Activated CD8-positive, alpha-beta T cell treated with anti-CD3 and anti-CD28 coated beads, Interleukin-2, amount 10 ng/mL, durations not matched to agents 7 days and 5 days (primary cell): ENCODE results near the gene RRAGD. TPM values are rescaled to one million over a fixed set of nuclear protein-coding genes. Genes with fewer than 3 reads are reported as not detected.

Source experiments
- ATAC-seq: fragments of 150-1000 bp; cut with Tn5 transposase; one replicate; pipeline ENCODE4 v1.10.0; 2021; ENCODE audit warnings: moderate library complexity
- CTCF ChIA-PET: fragments of 350-600 bp; sonication (Branson Sonifier 250); formaldehyde crosslinking; loops from one replicate; lab custom pipeline; 2021; ENCODE audit warnings: antibody characterized with exemption; lab: Charles Lee
- POLR2A ChIA-PET: fragments of 350-600 bp; sonication (Branson Sonifier 250); formaldehyde crosslinking; loops from one replicate; lab custom pipeline; 2021; ENCODE audit warnings: antibody characterized with exemption; lab: Charles Lee
- DNase-seq: peaks from one replicate; pipeline ENCODE4 v3.0.0-alpha.2; 2020
- H3K27ac Mint-ChIP-seq: one replicate; pipeline ENCODE4 v1.8.0; 2021; ENCODE audit warnings: mild to moderate bottlenecking, mixed read lengths
- H3K27me3 Mint-ChIP-seq: one replicate; pipeline ENCODE4 v1.8.0; 2021; ENCODE audit warnings: low read depth, mixed read lengths
- H3K36me3 Mint-ChIP-seq: one replicate; pipeline ENCODE4 v1.8.0; 2021; ENCODE audit warnings: low read depth, mixed read lengths
- H3K4me1 Mint-ChIP-seq: one replicate; pipeline ENCODE4 v1.8.0; 2021; ENCODE audit warnings: low read depth, mixed read lengths
- H3K4me3 Mint-ChIP-seq: one replicate; pipeline ENCODE4 v1.8.0; 2021; ENCODE audit warnings: mild to moderate bottlenecking, mixed read lengths
- H3K9me3 Mint-ChIP-seq: one replicate; pipeline ENCODE4 v1.8.0; 2022; ENCODE audit warnings: mixed read lengths; ENCODE audit not compliant: insufficient read depth
- total RNA-seq, 2 experiments: library from RNA; stranded (reverse); gene quantifications; one replicate each; pipeline ENCODE4 v1.2.3, GENCODE V29; 2021

Gene RRAGD
- total RNA-seq, 2 experiments from 2014 or later: 2.5 to 3.7 TPM

DNA sequence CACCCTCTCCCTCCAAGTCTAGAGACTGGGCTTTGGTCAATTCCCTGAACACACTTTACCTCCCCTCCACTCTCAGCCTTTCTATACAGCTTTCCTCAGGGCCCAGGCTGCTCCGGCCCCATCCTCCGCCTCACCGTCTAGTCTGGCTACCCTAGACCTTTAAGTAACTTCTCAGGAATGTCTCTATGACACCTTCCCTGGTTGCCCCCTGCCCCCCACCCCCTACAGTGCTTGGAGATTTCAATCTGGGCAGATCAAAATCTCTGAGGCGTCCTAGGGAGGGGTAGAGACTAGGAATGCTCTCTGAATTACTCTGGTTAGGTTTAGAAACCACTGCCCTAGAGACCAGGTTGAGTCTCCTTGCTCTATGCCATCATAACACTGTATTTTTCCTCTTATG lies 65.6 kb downstream of the RRAGD start:
- Mint-ChIP-seq H3K4me1 (peaks cover 49% of the 10 kb centered on the region), H3K4me3 (no peak overlapping the region), H3K9me3 (no peaks in the 10 kb centered on the region), H3K36me3 (peaks cover 31% of the 10 kb centered on the region), H3K27ac (no peak overlapping the region), H3K27me3 (no peaks in the 10 kb centered on the region)
- DNase-seq: no peak
- CTCF ChIA-PET: interaction anchor here (1.0 to 1.2 kb wide), 2 partner anchors 22 to 26 kb away, joined by 3 read pairs; no protein-coding TSS in a partner anchor
- ATAC-seq: no peak
- POLR2A ChIA-PET: no interaction called here

DNA sequence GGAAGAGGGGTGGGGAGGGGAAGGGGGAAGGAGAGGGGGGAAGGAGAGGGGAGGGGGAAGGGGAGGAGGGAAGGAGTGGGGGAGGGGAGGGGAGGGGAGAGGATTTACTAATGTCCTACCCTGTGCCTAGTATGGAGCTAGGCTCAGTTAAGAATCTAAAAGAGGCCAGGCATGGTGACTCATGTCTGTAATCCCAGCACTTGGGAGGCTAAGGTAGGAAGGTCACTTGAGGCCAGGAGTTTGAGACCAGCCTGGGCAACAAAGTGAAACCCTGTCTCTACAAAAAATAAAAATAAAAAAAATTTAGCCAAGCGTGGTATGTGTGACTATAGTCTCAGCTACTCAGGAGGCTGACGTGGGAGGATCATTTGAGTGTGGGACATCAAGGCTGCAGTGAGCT lies 72.5 kb downstream of the RRAGD start:
- POLR2A ChIA-PET: interaction anchor here (0.7 kb wide), 1 partner anchor 27 kb away, joined by 3 read pairs; no protein-coding TSS in a partner anchor
- CTCF ChIA-PET: interaction anchor here (0.6 to 1.7 kb wide), 2 partner anchors 28 to 32 kb away, joined by 5 read pairs; no protein-coding TSS in a partner anchor
- Mint-ChIP-seq H3K27ac (no peak overlapping the region), H3K36me3 (peaks cover 37% of the 10 kb centered on the region), H3K27me3 (no peaks in the 10 kb centered on the region), H3K4me1 (peaks cover 9% of the 10 kb centered on the region), H3K9me3 (no peaks in the 10 kb centered on the region), H3K4me3 (no peak overlapping the region)
- no peak for DNase-seq
- no peak for ATAC-seq

DNA sequence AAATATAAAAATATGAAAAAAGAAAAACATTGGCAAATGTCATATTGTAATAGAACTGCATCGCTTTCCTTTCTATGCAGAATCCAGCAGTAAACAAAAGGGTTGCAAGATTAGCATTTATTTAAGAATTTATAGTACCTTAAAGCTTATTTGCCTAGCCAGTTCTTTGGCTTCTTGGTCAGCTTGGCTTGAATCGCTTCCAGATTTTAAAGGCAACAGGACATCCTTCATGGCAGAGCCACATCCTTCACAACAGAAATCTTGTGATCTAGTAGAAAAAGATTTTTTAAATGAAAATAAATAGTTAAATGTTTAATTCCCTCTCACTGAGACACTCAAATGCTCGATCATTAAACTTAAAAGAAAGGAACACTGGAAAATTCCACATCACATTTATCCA lies 76.9 kb downstream of the RRAGD start:
- no peaks in the 10 kb centered on the region for H3K9me3 Mint-ChIP-seq
- CTCF ChIA-PET: interaction anchor here (1.0 kb wide), 1 partner anchor 37 kb away, joined by 3 read pairs; no protein-coding TSS in a partner anchor
- H3K4me1 Mint-ChIP-seq: peaks cover 3% of the 10 kb centered on the region
- no peaks in the 10 kb centered on the region for H3K27me3 Mint-ChIP-seq
- no peak for DNase-seq
- no peak for ATAC-seq
- no peak overlapping the region for H3K27ac Mint-ChIP-seq
- POLR2A ChIA-PET: no interaction called here
- H3K36me3 Mint-ChIP-seq: peaks cover 43% of the 10 kb centered on the region
- H3K4me3 Mint-ChIP-seq: no peak overlapping the region

DNA sequence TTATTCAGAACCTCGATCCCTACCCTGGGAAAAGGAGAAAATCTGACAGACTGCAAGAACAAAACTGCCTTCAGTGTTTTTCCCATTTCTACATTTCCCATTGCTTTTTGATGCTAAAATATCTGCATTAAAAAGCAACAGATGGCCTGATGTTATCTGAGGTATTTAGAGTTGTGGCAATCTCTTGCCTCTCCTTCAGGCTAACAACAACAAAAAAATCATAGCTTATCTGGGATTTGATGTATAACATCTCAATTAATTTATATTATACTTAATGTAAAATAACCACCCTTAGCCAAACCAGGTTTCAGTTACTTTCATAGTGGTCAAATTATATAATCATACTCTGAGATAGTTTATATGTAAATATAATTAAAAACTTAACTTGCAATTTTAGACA lies 81.2 kb downstream of the RRAGD start:
- H3K9me3 Mint-ChIP-seq: no peaks in the 10 kb centered on the region
- DNase-seq (no peak), ATAC-seq (no peak)
- peaks cover 41% of the 10 kb centered on the region for H3K36me3 Mint-ChIP-seq
- POLR2A ChIA-PET: no interaction called here
- H3K4me1 Mint-ChIP-seq: no peaks in the 10 kb centered on the region
- H3K27me3 Mint-ChIP-seq: no peaks in the 10 kb centered on the region
- no peak overlapping the region for H3K27ac Mint-ChIP-seq
- CTCF ChIA-PET: interaction anchor here (1.0 kb wide), 1 partner anchor 42 kb away, joined by 3 read pairs; no protein-coding TSS in a partner anchor
- H3K4me3 Mint-ChIP-seq: no peak overlapping the region

DNA sequence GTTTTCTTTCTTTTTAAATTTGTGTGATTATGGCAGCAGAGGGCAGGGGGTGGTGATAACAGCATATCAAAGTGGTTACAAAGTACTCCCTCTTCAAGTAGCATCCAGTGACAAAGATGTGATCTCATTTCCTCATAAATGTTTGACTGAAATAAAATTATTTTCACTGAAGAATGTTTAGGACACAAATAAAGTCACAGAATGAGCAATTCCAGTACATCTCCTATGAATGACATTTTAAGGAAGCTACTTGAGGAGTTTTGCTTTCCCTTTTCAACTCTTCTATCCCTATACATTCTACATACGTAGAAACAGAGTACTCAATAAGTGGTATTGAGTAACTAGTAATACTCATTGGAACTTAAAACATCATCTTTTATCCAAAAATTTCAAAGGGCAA lies 83.1 kb downstream of the RRAGD start:
- DNase-seq (no peak), ATAC-seq (no peak)
- Mint-ChIP-seq H3K4me3 (no peak overlapping the region), H3K36me3 (peaks cover 40% of the 10 kb centered on the region), H3K4me1 (no peaks in the 10 kb centered on the region), H3K27ac (no peak overlapping the region), H3K9me3 (no peaks in the 10 kb centered on the region), H3K27me3 (no peaks in the 10 kb centered on the region)
- ChIA-PET CTCF (no interaction called here), POLR2A (no interaction called here)

DNA sequence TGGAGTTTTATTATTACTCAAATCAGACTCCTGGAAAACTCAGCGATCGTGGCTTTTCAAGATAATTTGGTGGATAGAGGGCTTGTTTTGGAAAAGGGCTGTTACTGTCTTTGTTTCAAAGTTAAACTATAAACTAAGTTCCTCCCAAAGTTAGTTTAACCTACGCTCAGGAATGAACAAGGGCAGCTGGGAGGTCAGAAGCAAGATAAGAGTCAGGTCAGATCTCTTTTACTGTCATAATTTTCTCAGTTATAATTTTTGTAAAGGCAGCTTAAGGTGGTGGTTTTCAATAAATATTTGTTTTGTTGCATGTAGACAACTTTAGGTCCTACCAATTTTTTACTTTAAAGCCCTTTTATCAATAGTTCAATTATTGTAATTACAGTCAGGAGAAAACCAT lies 87.8 kb downstream of the RRAGD start:
- H3K27me3 Mint-ChIP-seq: no peaks in the 10 kb centered on the region
- no peaks in the 10 kb centered on the region for H3K9me3 Mint-ChIP-seq
- H3K36me3 Mint-ChIP-seq: peaks cover 26% of the 10 kb centered on the region
- no peak overlapping the region for H3K27ac Mint-ChIP-seq
- H3K4me1 Mint-ChIP-seq: no peaks in the 10 kb centered on the region
- CTCF ChIA-PET: no interaction called here
- no peak overlapping the region for H3K4me3 Mint-ChIP-seq
- POLR2A ChIA-PET: no interaction called here
- ATAC-seq (no peak), DNase-seq (no peak)

DNA sequence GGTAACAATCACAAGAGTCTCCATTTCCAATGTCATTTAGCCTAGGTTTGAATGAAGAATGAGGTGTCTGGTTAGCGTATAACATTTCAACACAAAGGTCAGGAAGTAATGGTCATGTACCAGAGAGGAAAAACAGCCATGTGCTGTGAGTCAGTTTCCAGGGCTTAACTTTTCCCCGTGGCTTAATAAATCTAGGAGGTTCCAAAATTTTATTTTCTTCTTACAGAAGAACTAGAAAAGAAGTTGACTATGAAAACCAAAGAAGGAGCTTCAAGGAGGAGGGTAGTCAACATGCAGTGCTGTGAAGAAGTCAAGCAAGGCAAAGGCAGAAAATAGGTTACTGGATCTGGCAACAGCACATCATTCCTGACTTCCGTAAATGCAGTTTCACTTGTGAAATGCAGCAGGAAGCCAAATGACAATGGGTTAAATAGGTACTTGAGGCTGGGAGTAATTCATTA lies 88.5 kb downstream of the RRAGD start:
- Mint-ChIP-seq H3K4me1 (no peaks in the 10 kb centered on the region), H3K36me3 (peaks cover 20% of the 10 kb centered on the region), H3K4me3 (no peak overlapping the region), H3K27ac (no peak overlapping the region), H3K27me3 (no peaks in the 10 kb centered on the region), H3K9me3 (no peaks in the 10 kb centered on the region)
- ChIA-PET POLR2A (no interaction called here), CTCF (no interaction called here)
- ATAC-seq (no peak), DNase-seq (no peak)

DNA sequence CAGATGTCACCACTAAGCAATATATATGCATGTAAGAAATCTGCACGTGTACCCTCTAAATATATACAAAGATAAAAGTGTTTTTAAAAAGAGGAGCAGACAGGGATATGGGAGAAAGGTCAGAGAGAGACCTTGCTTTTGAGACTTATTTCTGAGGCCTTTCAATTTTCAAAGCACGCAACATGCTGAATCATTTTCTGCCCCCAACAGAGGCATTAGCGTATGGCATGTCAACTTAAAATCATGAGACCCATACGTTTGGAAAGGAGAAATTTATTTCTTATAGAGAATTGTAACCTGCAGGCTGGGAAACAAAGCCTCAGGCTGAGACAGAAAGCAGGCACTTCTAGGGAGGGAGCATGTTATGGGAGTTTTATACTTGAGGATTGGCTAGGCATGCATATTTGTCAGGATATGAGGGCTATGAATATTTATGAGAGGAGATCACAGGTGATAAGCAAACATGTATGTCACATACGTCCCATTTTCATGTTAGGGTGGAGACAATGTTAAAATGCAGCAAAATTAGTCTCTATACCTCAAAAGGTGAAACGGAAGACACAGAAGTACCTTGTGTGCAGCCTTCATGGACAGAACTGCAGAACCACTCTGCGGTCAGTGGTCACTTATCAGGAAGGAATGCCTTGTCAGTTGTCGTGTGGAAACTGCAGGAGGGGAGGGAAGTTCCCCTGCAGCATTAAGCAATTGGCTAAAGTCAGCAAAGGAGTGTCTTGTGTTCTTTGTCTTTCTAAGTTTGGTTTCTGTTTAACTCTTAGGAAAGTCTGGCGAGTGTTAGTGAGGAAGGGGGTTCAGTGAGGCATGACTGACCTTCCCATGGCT lies 90.7 kb downstream of the RRAGD start:
- no peaks in the 10 kb centered on the region for H3K9me3 Mint-ChIP-seq
- CTCF ChIA-PET: no interaction called here
- ATAC-seq: no peak
- no peaks in the 10 kb centered on the region for H3K27me3 Mint-ChIP-seq
- no peaks in the 10 kb centered on the region for H3K4me1 Mint-ChIP-seq
- no peak for DNase-seq
- no peak overlapping the region for H3K4me3 Mint-ChIP-seq
- POLR2A ChIA-PET: no interaction called here
- no peak overlapping the region for H3K27ac Mint-ChIP-seq
- peaks cover 11% of the 10 kb centered on the region for H3K36me3 Mint-ChIP-seq

DNA sequence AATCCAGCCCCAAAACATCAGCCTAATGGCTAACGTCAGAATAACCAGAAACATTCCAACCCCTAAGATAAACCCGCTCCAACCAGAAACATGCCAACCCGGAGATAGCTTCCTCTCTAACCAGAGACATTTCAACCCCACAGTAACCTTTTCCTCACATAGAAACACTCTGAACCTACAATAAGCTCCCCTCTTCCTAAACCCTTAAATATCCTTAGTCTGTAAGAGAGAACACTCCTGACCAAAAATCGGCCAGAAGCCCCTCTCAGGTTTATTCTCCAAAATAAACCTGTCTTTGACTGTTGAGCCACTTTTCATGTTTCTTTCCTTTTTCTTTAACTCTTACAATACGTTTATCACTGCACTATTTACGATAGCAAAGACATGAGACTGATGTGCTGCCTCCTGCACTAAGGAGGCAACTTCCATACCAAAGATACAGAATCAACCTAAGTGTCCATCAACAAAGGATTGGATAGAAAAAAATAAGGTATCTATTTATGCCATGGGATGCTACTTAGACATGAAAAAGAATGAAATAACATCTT lies 92.0 kb downstream of the RRAGD start:
- ChIA-PET CTCF (interaction anchor here (1.3 kb wide), 1 partner anchor 56 kb away, joined by 3 read pairs; no protein-coding TSS in a partner anchor), POLR2A (no interaction called here)
- H3K9me3 Mint-ChIP-seq: no peaks in the 10 kb centered on the region
- H3K36me3 Mint-ChIP-seq: peaks cover 7% of the 10 kb centered on the region
- H3K4me3 Mint-ChIP-seq: no peak overlapping the region
- ATAC-seq: no peak
- DNase-seq: no peak
- no peaks in the 10 kb centered on the region for H3K4me1 Mint-ChIP-seq
- H3K27me3 Mint-ChIP-seq: no peaks in the 10 kb centered on the region
- H3K27ac Mint-ChIP-seq: no peak overlapping the region

DNA sequence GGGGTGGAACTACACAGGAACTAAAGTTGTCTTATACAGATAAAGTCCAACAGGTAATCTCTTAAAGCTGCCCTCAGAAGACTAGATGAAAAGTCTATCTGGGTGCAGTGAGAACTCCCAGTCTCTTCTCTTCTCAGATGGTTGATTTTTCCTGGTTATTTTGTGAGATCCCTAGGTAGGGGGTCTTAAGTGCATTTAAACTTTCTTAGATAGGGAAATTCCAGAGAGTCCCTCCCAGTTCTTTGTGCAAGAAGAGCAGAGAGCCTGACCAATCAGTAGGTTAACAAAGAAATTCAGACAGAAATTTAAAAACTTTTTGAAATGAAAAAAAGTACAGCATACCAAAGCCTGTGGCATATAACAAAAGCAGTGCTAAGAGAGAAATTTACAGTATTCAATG lies 95.0 kb downstream of the RRAGD start:
- Mint-ChIP-seq H3K27ac (no peak overlapping the region), H3K27me3 (peaks cover 2% of the 10 kb centered on the region), H3K36me3 (peaks cover 7% of the 10 kb centered on the region), H3K4me3 (no peak overlapping the region), H3K4me1 (no peaks in the 10 kb centered on the region), H3K9me3 (no peaks in the 10 kb centered on the region)
- ChIA-PET CTCF (interaction anchor here (0.6 kb wide), 1 partner anchor 35 kb away, joined by 3 read pairs; no protein-coding TSS in a partner anchor), POLR2A (no interaction called here)
- no peak for ATAC-seq
- no peak for DNase-seq

DNA sequence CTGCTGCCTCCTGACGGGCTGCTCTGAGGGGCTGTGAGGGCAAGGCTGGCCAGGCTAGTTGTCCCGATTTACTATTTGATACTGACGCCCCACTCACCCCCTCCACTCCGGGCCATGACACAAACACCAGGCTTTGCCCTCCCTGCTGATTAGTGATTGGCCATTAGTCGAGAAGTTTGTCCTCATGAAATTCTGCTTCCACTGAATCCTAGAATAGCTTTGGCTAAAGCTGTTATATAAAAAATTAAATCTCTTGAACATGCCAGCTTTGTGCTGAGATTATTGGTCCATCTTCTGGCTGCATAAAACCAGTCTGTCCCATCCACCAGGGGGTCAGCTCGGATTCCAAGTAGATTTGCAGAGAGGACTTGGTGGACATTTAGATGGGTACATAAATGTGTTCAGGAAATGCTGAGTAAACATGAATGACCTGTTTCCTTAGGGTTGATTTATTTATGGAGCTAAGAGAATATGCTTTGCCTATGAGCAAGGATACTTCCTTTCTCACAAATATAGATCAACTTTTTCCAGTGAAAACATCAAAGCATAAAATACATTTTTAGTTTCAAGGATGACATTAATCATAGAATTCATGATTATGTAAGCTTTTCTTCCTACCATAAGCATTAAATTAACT lies 96.7 kb downstream of the RRAGD start, which contains the start of gene GABRR2:
Gene GABRR2 (minus strand): TSS at position 51 of the 637 bp plus-strand sequence. CDS start 134 bp downstream, outside the sequence.
- DNase-seq (no peak), ATAC-seq (no peak)
- CTCF ChIA-PET: no interaction called here
- peaks cover 2% of the 10 kb centered on the region for H3K27me3 Mint-ChIP-seq
- no peaks in the 10 kb centered on the region for H3K9me3 Mint-ChIP-seq
- POLR2A ChIA-PET: interaction anchor here (0.6 kb wide), 1 partner anchor 13 kb away, joined by 3 read pairs; no protein-coding TSS in a partner anchor
- H3K36me3 Mint-ChIP-seq: peaks cover 7% of the 10 kb centered on the region
- H3K27ac Mint-ChIP-seq: no peak within 1 kb of the TSS
- no peak within 1 kb of the TSS for H3K4me3 Mint-ChIP-seq
- no peaks in the 10 kb centered on the region for H3K4me1 Mint-ChIP-seq
